Thoracic aorta (tissue), 2 donors: ENCODE measurements around the gene ESYT3. TPM values are rescaled to one million over a fixed set of nuclear protein-coding genes. Genes with fewer than 3 reads are reported as not detected.
"Not testable (repeated sequence)": the region's sequence is repeated elsewhere in the genome, so short reads cannot be mapped to it uniquely, and the experiment has no call there.

Experiments used
- ATAC-seq: fragments of 150-250 bp; one replicate; pipeline ENCODE4 v1.8.0; 2017; ENCODE audit warnings: low read depth; ENCODE audit not compliant: insufficient number of reproducible peaks, low FRiP score
- DNase-seq: peaks from one replicate; pipeline ENCODE4 v3.0.0-alpha.2; 2020; ENCODE audit warnings: low spot score
- H3K27ac ChIP-seq, 2 donors: fragments of 200-600 bp; sonication (generic); 1 replicate in 1 of 2; 2 replicates in 1 of 2; pipeline ENCODE4 v1.5.1; 2016; ENCODE audit warnings: mild to moderate bottlenecking in 2 of 2, moderate library complexity in 2 of 2
- H3K27me3 ChIP-seq: fragments of 200-600 bp; sonication (generic); replicated peaks from 2 replicates; pipeline ENCODE4 v1.6.0; 2016; ENCODE audit warnings: mild to moderate bottlenecking; ENCODE audit not compliant: insufficient read depth
- H3K36me3 ChIP-seq: fragments of 200-600 bp; sonication (generic); one replicate; pipeline ENCODE4 v1.5.1; 2016
- H3K4me1 ChIP-seq, 2 donors: fragments of 200-600 bp; sonication (generic); 1 replicate in 1 of 2; 2 replicates in 1 of 2; pipeline versions ENCODE4 v1.5.1 to v1.6.0; 2016; ENCODE audit warnings: low read depth in 2 of 2, mild to moderate bottlenecking in 1 of 2; ENCODE audit not compliant: control insufficient read depth in 1 of 2
- H3K4me3 ChIP-seq: fragments of 200-600 bp; sonication (generic); 2 replicates; pipeline ENCODE4 v1.5.1; 2016; ENCODE audit warnings: mild to moderate bottlenecking
- H3K9me3 ChIP-seq: fragments of 200-600 bp; sonication (generic); 2 replicates; pipeline ENCODE4 v1.5.1; 2016
- total RNA-seq, 2 donors: library from RNA; depleted of rRNA; stranded (reverse); fragments of >200 nt; gene quantifications; one replicate each; pipeline versions ENCODE4 v1.1.0 to v1.2.3, GENCODE V29; 2016
- TF ChIP-seq, protein P1 (sequence below): fragments of 200-600 bp; sonication (generic); IDR thresholded peaks from one replicate; pipeline ENCODE4 v1.5.1; 2019; ENCODE audit warnings: antibody characterized with exemption

The ESYT3 gene
- total RNA-seq, 2 donors from 2014 or later: 1.9 to 7.1 TPM

DNA sequence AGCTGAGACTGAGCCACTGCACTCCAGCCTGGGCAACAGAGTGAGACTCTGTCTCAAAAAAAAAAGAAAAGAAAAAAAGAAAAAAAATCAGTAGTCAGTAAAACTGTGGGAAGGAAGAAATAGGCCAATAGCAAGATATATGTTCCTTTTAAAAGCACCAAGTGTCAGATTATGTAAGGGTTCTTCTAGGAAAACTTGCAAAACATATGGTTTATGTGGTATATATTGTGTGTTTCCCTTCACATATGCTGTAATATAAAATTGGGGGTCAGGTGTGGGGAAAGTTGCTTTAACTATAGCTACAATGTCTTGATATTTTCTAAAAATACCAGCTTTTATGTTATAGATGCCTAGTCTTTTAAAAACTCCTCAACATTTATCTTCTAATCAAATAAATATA is 64.6 kb downstream of the ESYT3 start:
- Histone ChIP-seq H3K4me1 (peaks cover 0 to 5% of the 10 kb centered on the region in 2 donors), H3K4me3 (no peak overlapping the region), H3K27ac (no peak overlapping the region), H3K9me3 (no peaks in the 10 kb centered on the region), H3K36me3 (peaks cover 7% of the 10 kb centered on the region), H3K27me3 (no peaks in the 10 kb centered on the region)
- ATAC-seq (no peak), DNase-seq (no peak)
- TF ChIP-seq, protein P1, sequence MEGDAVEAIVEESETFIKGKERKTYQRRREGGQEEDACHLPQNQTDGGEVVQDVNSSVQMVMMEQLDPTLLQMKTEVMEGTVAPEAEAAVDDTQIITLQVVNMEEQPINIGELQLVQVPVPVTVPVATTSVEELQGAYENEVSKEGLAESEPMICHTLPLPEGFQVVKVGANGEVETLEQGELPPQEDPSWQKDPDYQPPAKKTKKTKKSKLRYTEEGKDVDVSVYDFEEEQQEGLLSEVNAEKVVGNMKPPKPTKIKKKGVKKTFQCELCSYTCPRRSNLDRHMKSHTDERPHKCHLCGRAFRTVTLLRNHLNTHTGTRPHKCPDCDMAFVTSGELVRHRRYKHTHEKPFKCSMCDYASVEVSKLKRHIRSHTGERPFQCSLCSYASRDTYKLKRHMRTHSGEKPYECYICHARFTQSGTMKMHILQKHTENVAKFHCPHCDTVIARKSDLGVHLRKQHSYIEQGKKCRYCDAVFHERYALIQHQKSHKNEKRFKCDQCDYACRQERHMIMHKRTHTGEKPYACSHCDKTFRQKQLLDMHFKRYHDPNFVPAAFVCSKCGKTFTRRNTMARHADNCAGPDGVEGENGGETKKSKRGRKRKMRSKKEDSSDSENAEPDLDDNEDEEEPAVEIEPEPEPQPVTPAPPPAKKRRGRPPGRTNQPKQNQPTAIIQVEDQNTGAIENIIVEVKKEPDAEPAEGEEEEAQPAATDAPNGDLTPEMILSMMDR: no peak

DNA sequence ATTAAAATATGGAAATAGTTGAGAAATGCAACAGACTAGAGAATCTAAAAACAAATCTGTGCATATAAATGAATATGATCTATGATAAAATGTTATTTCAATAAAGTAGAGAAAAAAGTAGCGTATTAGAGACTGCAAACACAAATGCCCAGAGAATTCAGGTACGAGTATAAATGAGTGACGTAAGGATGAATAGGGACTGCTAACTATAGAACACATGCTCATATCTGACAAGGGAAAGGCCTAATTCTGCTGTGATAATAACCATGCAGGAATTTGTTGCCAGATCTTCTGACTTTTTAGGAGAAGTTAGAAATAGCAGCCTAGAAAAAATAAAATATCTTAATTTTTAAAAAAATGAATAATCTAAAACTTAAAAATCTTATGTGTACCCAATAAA is 73.1 kb downstream of the ESYT3 start:
- no peak overlapping the region for H3K27ac ChIP-seq
- H3K9me3 ChIP-seq: no peaks in the 10 kb centered on the region
- TF ChIP-seq, protein P1: no peak
- H3K4me1 ChIP-seq: no peaks in the 10 kb centered on the region
- no peak for ATAC-seq
- H3K27me3 ChIP-seq: no peaks in the 10 kb centered on the region
- no peaks in the 10 kb centered on the region for H3K36me3 ChIP-seq
- DNase-seq: no peak
- H3K4me3 ChIP-seq: no peak overlapping the region

DNA sequence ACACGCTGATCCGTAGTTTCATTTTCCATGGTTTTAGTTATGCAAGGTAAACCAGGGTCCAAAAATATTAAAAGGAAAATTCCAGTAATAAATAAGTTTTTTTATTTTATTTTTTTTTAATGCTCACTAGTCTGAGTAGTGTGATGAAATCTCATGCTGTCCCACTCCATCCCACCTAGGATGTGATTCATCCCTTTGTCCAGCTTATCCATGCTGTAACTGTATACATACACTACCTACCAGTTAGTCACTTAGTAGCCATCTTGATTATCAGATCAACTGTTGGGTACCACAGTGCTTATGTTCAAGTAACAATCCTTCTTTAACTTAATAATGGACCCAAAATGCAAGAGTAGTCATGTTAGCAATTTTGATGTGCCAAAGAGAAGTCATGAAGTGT is 75.2 kb downstream of the ESYT3 start:
- H3K27me3 ChIP-seq: no peaks in the 10 kb centered on the region
- H3K27ac ChIP-seq: no peak overlapping the region
- no peaks in the 10 kb centered on the region for H3K36me3 ChIP-seq
- H3K4me3 ChIP-seq: no peak overlapping the region
- TF ChIP-seq, protein P1: no peak
- DNase-seq (no peak), ATAC-seq (no peak)
- no peaks in the 10 kb centered on the region for H3K4me1 ChIP-seq
- H3K9me3 ChIP-seq: no peaks in the 10 kb centered on the region

DNA sequence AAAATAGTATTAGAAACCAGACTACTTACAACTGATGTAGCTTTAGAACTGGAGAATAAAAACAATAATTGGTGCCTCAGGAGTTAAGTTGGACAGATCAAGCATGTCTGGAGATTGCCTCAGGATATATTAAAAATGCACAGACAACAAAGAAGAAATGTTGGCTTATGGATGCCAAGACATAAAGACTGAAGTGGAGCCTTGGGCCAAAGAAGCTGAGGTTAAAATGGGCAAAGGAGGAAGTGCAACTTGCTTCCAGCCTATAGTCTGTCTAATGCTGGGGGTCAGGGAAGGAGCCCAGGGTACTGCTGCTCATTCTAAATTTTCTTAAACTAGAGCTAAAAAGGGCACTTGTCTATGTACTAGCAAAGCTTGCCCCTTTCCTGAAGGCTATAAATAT is 77.5 kb downstream of the ESYT3 start:
- Histone ChIP-seq H3K9me3 (no peaks in the 10 kb centered on the region), H3K4me3 (no peak overlapping the region), H3K4me1 (no peaks in the 10 kb centered on the region), H3K27ac (no peak overlapping the region), H3K27me3 (no peaks in the 10 kb centered on the region), H3K36me3 (no peaks in the 10 kb centered on the region)
- ATAC-seq (no peak), DNase-seq (no peak)
- TF ChIP-seq, protein P1: no peak

DNA sequence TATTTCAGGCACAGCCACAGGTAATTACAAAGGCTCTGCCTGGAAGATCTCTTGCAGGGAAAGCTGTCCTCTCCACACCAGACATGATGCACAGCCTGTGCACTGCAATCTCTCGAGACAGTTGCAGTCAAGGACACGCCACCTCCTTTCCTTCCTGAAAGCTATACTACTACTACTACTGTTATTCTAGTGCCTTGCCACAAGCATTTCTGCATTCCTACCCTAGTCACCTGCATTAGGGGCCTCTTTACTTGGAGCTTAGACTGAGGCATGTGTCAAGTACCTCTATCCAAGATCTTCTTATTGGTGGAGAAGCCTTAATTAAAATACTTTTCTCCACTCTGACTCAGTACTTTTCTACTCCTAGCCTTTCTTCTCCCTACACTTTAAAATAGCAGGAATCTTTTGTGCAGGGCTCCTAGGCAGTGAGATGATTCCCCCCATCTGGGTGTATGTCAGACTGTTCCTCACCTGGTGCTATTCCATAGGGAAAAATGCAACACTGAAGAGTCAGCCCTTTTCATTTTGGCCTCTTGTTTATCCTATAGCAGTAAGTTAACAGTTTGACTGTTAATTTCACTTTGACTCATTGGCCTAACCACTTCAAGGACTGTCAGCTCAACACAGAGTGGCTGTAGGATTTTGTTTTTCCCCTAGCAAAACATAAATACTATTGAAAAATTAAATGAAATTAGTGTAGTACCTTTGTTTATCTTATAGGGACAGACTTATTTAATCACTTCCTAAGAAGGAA is 78.9 kb downstream of the ESYT3 start:
- no peaks in the 10 kb centered on the region for H3K27me3 ChIP-seq
- DNase-seq: no peak
- no peak for ATAC-seq
- no peak overlapping the region for H3K4me3 ChIP-seq
- no peaks in the 10 kb centered on the region for H3K4me1 ChIP-seq
- peaks cover 7% of the 10 kb centered on the region for H3K36me3 ChIP-seq
- peaks cover 6% of the 10 kb centered on the region for H3K9me3 ChIP-seq
- TF ChIP-seq, protein P1: no peak
- H3K27ac ChIP-seq: no peak overlapping the region

DNA sequence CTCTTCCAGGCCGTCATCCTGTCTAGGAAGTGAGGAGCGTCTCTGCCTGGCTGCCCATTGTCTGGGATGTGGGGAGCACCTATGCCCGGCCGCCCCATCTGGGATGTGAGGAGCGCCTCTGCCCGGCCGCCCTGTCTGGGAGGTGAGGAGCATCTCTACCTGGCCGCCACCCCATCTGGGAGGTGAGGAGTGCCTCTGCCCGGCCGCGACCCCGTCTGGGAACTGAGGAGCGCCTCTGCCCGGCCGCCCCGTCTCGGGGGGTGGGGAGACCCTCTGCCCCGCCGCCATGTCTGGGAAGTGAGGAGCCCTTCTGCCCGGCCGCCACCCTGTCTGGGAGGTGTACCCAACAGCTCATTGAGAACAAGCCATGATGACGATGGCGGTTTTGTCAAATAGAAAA is 87.0 kb downstream of the ESYT3 start:
- not testable (repeated sequence) for H3K4me3 ChIP-seq, H3K27me3 ChIP-seq, H3K4me1 ChIP-seq, ATAC-seq, H3K27ac ChIP-seq, DNase-seq, H3K9me3 ChIP-seq
- H3K36me3 ChIP-seq: peaks cover 12% of the 10 kb centered on the region
